Transverse colon (tissue), 4 donors: ENCODE results near the gene OR8B8. TPM values are rescaled to one million over a fixed set of nuclear protein-coding genes. Genes with fewer than 3 reads are reported as not detected.
"Not testable (repeated sequence)": the region's sequence is repeated elsewhere in the genome, so short reads cannot be mapped to it uniquely, and the experiment has no call there.

Experiments
- DNase-seq: peaks from one replicate; pipeline ENCODE4 v3.0.0-alpha.2; 2019
- H3K27ac ChIP-seq, 4 donors: fragments of 200-600 bp; sonication (generic); 2 replicates each; pipeline ENCODE4 v1.5.1; 2016 to 2018; ENCODE audit warnings: inconsistent platforms in 4 of 4
- H3K27me3 ChIP-seq: fragments of 200-600 bp; sonication (generic); 2 replicates; pipeline ENCODE4 v1.5.1; 2017; ENCODE audit warnings: inconsistent platforms
- H3K36me3 ChIP-seq, 4 donors: fragments of 200-600 bp; sonication (generic); 2 replicates each; pipeline ENCODE4 v1.5.1; 2017 to 2019; ENCODE audit warnings: inconsistent platforms in 4 of 4
- H3K4me1 ChIP-seq, 4 donors: fragments of 200-600 bp; sonication (generic); 2 replicates each; pipeline ENCODE4 v1.5.1; 2017 to 2020; ENCODE audit warnings: inconsistent platforms in 4 of 4
- H3K4me3 ChIP-seq, 4 donors: fragments of 200-600 bp; sonication (generic); 1 replicate in 1 of 4; 2 replicates in 3 of 4; pipeline versions ENCODE4 v1.5.1 to v1.6.1; 2017 to 2019; ENCODE audit warnings: inconsistent platforms in 4 of 4
- H3K9me3 ChIP-seq, 2 donors: fragments of 200-600 bp; sonication (generic); 2 replicates each; pipeline ENCODE4 v1.5.1; 2017 to 2019; ENCODE audit warnings: inconsistent platforms in 2 of 2
- CTCF ChIP-seq, 5 experiments: fragments of 200-600 bp in 3 of 5; fragments of 450-650 bp in 2 of 5; sonication (generic) in 3 of 5; IDR thresholded peaks; 1 replicate in 2 of 5; 2 replicates in 3 of 5; pipeline ENCODE4 v1.5.1; 2016 to 2017; ENCODE audit warnings: antibody characterized with exemption in 5 of 5, inconsistent platforms in 3 of 5, mild to moderate bottlenecking in 2 of 5, moderate library complexity in 1 of 5
- EP300 ChIP-seq: sonication (generic); formaldehyde crosslinking; IDR thresholded peaks from one replicate; pipeline ENCODE4 v1.6.1; 2017; ENCODE audit warnings: antibody characterized with exemption, low read depth
- POLR2A ChIP-seq: fragments of 450-650 bp; IDR thresholded peaks from one replicate; pipeline ENCODE4 v1.6.1; 2016; ENCODE audit warnings: antibody characterized with exemption, mild to moderate bottlenecking, moderate library complexity
- POLR2AphosphoS5 ChIP-seq, 3 donors: sonication (generic); formaldehyde crosslinking; IDR thresholded peaks; one replicate each; pipeline ENCODE4 v1.6.1; 2016; ENCODE audit warnings: antibody characterized with exemption in 3 of 3
- WGBS, 2 donors: methylation state at CpG; one replicate each; pipeline ENCODE4 v1.1.5; 2018; ENCODE audit warnings: low coverage in 1 of 2; 5-methylcytosine and 5-hydroxymethylcytosine counted together
- in situ Hi-C, 4 donors: fragments of 200-750 bp; cut with MboI; loops; one replicate each; pipeline versions ENCODE4 v1.15.0 to v1.15.1; 2017; ENCODE audit warnings: low sequenced_read_pairs in 3 of 4, low pct_ligation_motif_present in 1 of 4, low pct_unique_long_range_greater_than_20kb in 1 of 4
- intact Hi-C: fragments of 100-400 bp; cut with DNase I; formaldehyde crosslinking; loops from one replicate; pipeline ENCODE4 v1.15.1; 2023; ENCODE audit warnings: low total_unique reads
- total RNA-seq, 4 donors: library from RNA; depleted of rRNA; stranded (reverse); fragments of >200 nt; gene quantifications; one replicate each; pipeline ENCODE4 v1.1.0, GENCODE V29; 2016

The OR8B8 gene
- total RNA-seq, 4 donors from 2014 or later, result not detected

GRCh38 chr11:124402326-124402922 is 43.1 kb downstream of the OR8B8 start:
- DNase-seq, result peak; percentile 47
- no peaks in the 10 kb centered on the region for H3K9me3 ChIP-seq
- intact Hi-C loops, result no loop called here
- H3K36me3 ChIP-seq, result no peaks in the 10 kb centered on the region
- 42 to 54% methylated on average over 6 to 8 of the region's 8 CpGs for WGBS, 2 donors
- H3K27ac ChIP-seq, result no peak overlapping the region
- TF ChIP-seq POLR2A (no peak), POLR2AphosphoS5 (IDR thresholded peaks at IDR 0.05) (no peak), CTCF (IDR thresholded peaks at IDR 0.05) (peak; percentile 29 to 66 (median 58)), EP300 (no peak)
- no peaks in the 10 kb centered on the region for H3K4me1 ChIP-seq
- H3K4me3 ChIP-seq, result no peak overlapping the region
- in situ Hi-C loops, result loop anchor here in 2 of 4 donors (25.0 kb wide), 2 partner anchors 435 to 460 kb away; partner anchors contain the start of gene ROBO3 (in 1 of the 2)
- H3K27me3 ChIP-seq, result no peaks in the 10 kb centered on the region

- no peak for DNase-seq
- Histone ChIP-seq H3K27me3 (no peaks in the 10 kb centered on the region), H3K4me1 (no peaks in the 10 kb centered on the region), H3K4me3 (no peak within 1 kb of the TSS), H3K9me3 (no peaks in the 10 kb centered on the region), H3K27ac (no peak within 1 kb of the TSS), H3K36me3 (no peaks in the 10 kb centered on the region)
- in situ Hi-C loops, result no loop called here
- no peak for TF ChIP-seq CTCF (IDR thresholded peaks at IDR 0.05)
- TF ChIP-seq POLR2A, result no peak
- intact Hi-C loops, result loop anchor here (1.0 kb wide), 1 partner anchor 24 kb away; no protein-coding TSS in a partner anchor
These were observed 46.6 kb downstream of the OR8B8 start, which contains the start of gene OR8B3 for GRCh38 chr11:124398924-124399323. Gene OR8B3, minus strand, starts transcription at chr11:124399024. Its CDS starts 1,673 bp downstream, at chr11:124397351.

- H3K4me1 ChIP-seq, H3K27me3 ChIP-seq, H3K27ac ChIP-seq, H3K9me3 ChIP-seq, in situ Hi-C loops, H3K36me3 ChIP-seq, H3K4me3 ChIP-seq, intact Hi-C loops, DNase-seq: not testable (repeated sequence)
- 73 to 85% methylated on average over 2 of the region's 4 CpGs for WGBS, 2 donors
These were observed 48.6 kb downstream of the OR8B8 start for GRCh38 chr11:124396847-124397246.

DNA sequence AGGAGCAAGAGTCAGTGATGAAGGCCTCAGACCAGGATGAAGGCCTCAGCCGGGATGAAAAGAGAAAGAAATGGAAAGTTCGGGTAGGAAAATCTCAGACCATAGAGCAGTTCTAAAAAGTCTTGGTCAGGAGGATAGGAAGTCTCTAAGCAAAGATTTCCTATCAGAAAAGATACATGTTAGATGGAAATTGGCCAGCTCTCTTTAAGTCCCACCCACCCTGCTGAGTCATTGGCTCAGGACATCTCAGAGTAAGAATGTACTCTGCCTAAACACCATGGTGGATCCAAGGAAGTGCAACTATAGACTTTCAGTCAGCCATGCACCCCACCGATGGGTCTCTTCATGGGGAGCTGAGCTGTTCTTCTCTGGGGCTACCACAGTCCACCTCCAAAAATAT is 51.1 kb downstream of the OR8B8 start:
- intact Hi-C loops, result no loop called here
- TF ChIP-seq CTCF (IDR thresholded peaks at IDR 0.05) (no peak), POLR2A (no peak), EP300 (no peak), POLR2AphosphoS5 (IDR thresholded peaks at IDR 0.05) (no peak)
- Histone ChIP-seq H3K27me3 (no peaks in the 10 kb centered on the region), H3K4me3 (no peak overlapping the region), H3K9me3 (no peaks in the 10 kb centered on the region), H3K36me3 (no peaks in the 10 kb centered on the region), H3K4me1 (no peaks in the 10 kb centered on the region), H3K27ac (no peak overlapping the region)
- in situ Hi-C loops, result no loop called here
- no peak for DNase-seq
- WGBS, 2 donors, result 83% methylated on average over 2 to 3 of the region's 3 CpGs

Other genes starting within 250 kb of the OR8B8 start
- gene OR8G1, start 204.6 kb downstream of the OR8B8 start, total RNA-seq, result under 1 TPM in 1 of 4 donors, not detected in 3; under 0.01 TPM
- gene OR8G5, start 189.3 kb downstream of the OR8B8 start, total RNA-seq, result under 1 TPM in 1 of 4 donors, not detected in 3; 0.41 TPM
- gene OR8D1, start 131.7 kb downstream of the OR8B8 start, total RNA-seq, result under 1 TPM in 1 of 4 donors, not detected in 3; 0.82 TPM
- gene OR8D2, start 125.5 kb downstream of the OR8B8 start, total RNA-seq, result not detected
- not detected for gene OR8B2, start 61.2 kb downstream of the OR8B8 start, total RNA-seq
- not detected for gene OR8B3, start 46.7 kb downstream of the OR8B8 start, total RNA-seq
- not detected for gene OR8B4, start 20.8 kb downstream of the OR8B8 start, total RNA-seq
- not detected for gene OR8B12, start 98.0 kb upstream of the OR8B8 start, total RNA-seq
- gene OR8A1, start 124.3 kb upstream of the OR8B8 start, total RNA-seq, result not detected
- gene PANX3, start 165.7 kb upstream of the OR8B8 start, total RNA-seq, result under 1 TPM in 1 of 4 donors, not detected in 3; 0.41 TPM
- 10 to 100 TPM; 19.8 to 44.0 (median 30.3) TPM for gene TBRG1, start 177.2 kb upstream of the OR8B8 start, total RNA-seq
- gene SIAE, start 228.0 kb upstream of the OR8B8 start, total RNA-seq, result 100 to 1,000 TPM in 1 of 4 donors, 10 to 100 TPM in 3; 38.4 to 183 (median 81.2) TPM
- 1 to 10 TPM; 1.6 to 9.0 (median 6.1) TPM for gene SPA17, start 228.2 kb upstream of the OR8B8 start, total RNA-seq